ENCODE results near the gene TMEM50A.
A peak's percentile ranks its signal among the peaks of the same experiment; 100 is the strongest.
"Not testable (repeated sequence)": the region's sequence is repeated elsewhere in the genome, so short reads cannot be mapped to it uniquely, and the experiment has no call there.

Gene TMEM50A

GRCh38 chr1:25337483-25338187 is 499 bp upstream of the TMEM50A start:
- DNase-seq: peak; percentile 20 to 51

GRCh38 chr1:25338986-25339385 is 852 bp downstream of the TMEM50A start:
- DNase-seq: no peak

- DNase-seq: no peak
These were observed 3.6 kb downstream of the TMEM50A start for GRCh38 chr1:25341746-25342145.

GRCh38 chr1:25342846-25343245 is 4.7 kb downstream of the TMEM50A start:
- no peak for DNase-seq

- DNase-seq: no peak
These were observed 5.7 kb downstream of the TMEM50A start for GRCh38 chr1:25343872-25344271.

GRCh38 chr1:25347556-25347955 is 9.4 kb downstream of the TMEM50A start:
- DNase-seq: no peak

- DNase-seq: no peak
These were observed 11.5 kb downstream of the TMEM50A start for GRCh38 chr1:25349606-25350005.

GRCh38 chr1:25355841-25356395 is 17.8 kb downstream of the TMEM50A start:
- peak in 1 of 2 donors; percentile 16 for DNase-seq

GRCh38 chr1:25356441-25356840 is 18.3 kb downstream of the TMEM50A start:
- DNase-seq: no peak

- no peak for DNase-seq
These were observed 18.7 kb downstream of the TMEM50A start for GRCh38 chr1:25356848-25357247.

GRCh38 chr1:25360596-25361581 is 22.8 kb downstream of the TMEM50A start:
- DNase-seq: no peak

GRCh38 chr1:25361901-25362300 is 23.8 kb downstream of the TMEM50A start:
- DNase-seq: no peak

- not testable (repeated sequence) for DNase-seq
These were observed 24.8 kb downstream of the TMEM50A start for GRCh38 chr1:25362634-25363559.

- no peak for DNase-seq
These were observed 31.1 kb downstream of the TMEM50A start for GRCh38 chr1:25369241-25369640.

- not testable (repeated sequence) for DNase-seq
These were observed 31.6 kb downstream of the TMEM50A start for GRCh38 chr1:25369691-25370271.

- DNase-seq: not testable (repeated sequence)
These were observed 33.6 kb downstream of the TMEM50A start for GRCh38 chr1:25371757-25372156.

- not testable (repeated sequence) for DNase-seq
These were observed 40.2 kb downstream of the TMEM50A start for GRCh38 chr1:25378367-25378766.

- not testable (repeated sequence) for DNase-seq
These were observed 44.4 kb downstream of the TMEM50A start for GRCh38 chr1:25382543-25382942.

GRCh38 chr1:25383090-25383489 is 45.0 kb downstream of the TMEM50A start:
- DNase-seq: peak in 1 of 2 donors; percentile 13

GRCh38 chr1:25383875-25384274 is 45.7 kb downstream of the TMEM50A start:
- not testable (repeated sequence) for DNase-seq

- DNase-seq: not testable (repeated sequence)
These were observed 49.0 kb downstream of the TMEM50A start for GRCh38 chr1:25387096-25387495.

- DNase-seq: not testable (repeated sequence)
These were observed 50.6 kb downstream of the TMEM50A start for GRCh38 chr1:25388691-25389090.
